ENCODE data around the gene PLXDC1. TPM values are rescaled to one million over a fixed set of nuclear protein-coding genes. Genes with fewer than 3 reads are reported as not detected.

PLXDC1 gene
- total and polyA plus RNA-seq, 2 experiments from 2014 or later = 0.28 to 0.91 TPM

- Mint-ChIP-seq H3K4me1 (peaks cover 41% of the 10 kb centered on the region), H3K4me3 (peak within 1 kb of the TSS; percentile 88)
- H2AFZ ChIP-seq = no peak within 1 kb of the TSS
These were observed 48.8 kb upstream of the PLXDC1 start, which contains the start of gene RPL19 for GRCh38 chr17:39200070-39200879. RPL19 (plus strand) TSS chr17:39200283; CDS start chr17:39200345, 62 bp downstream.

More at GRCh38 chr17:39200070-39200879, 48.8 kb upstream of the PLXDC1 start, which contains the start of gene RPL19:
- Histone ChIP-seq H3F3A (replicated peaks; ENCODE audit: low read depth) (peaks cover 57% of the 10 kb centered on the region), H3K4me2 (peak within 1 kb of the TSS; percentile 99), H3K27ac (ENCODE audit: low read depth) (peak within 1 kb of the TSS; percentile 89), H3K27me3 (ENCODE audit: insufficient read depth) (no peaks in the 10 kb centered on the region), H3K36me3 (ENCODE audit: insufficient read depth) (peaks cover 46% of the 10 kb centered on the region), H3K79me2 (replicated peaks; ENCODE audit: insufficient read depth) (peaks cover 39% of the 10 kb centered on the region), H3K4me1 (ENCODE audit: insufficient read depth) (peaks cover 38% of the 10 kb centered on the region), H4K20me1 (replicated peaks; ENCODE audit: insufficient read depth) (peaks cover 28% of the 10 kb centered on the region), H3K9me2 (ENCODE audit: insufficient read depth) (no peaks in the 10 kb centered on the region), H3K4me3 (peak within 1 kb of the TSS; percentile 99)
- Mint-ChIP-seq H3K27me3 (ENCODE audit: insufficient read depth, low read depth, poor library complexity) (peaks cover 23% of the 10 kb centered on the region), H3K36me3 (ENCODE audit: low read depth) (peaks cover 55% of the 10 kb centered on the region), H3K27ac (peak within 1 kb of the TSS; percentile 100), H3K9me3 (no peaks in the 10 kb centered on the region; the same call in 2 of the 3 replicates)
- peak; percentile 29 for ATAC-seq
- TF ChIP-seq, protein P1, sequence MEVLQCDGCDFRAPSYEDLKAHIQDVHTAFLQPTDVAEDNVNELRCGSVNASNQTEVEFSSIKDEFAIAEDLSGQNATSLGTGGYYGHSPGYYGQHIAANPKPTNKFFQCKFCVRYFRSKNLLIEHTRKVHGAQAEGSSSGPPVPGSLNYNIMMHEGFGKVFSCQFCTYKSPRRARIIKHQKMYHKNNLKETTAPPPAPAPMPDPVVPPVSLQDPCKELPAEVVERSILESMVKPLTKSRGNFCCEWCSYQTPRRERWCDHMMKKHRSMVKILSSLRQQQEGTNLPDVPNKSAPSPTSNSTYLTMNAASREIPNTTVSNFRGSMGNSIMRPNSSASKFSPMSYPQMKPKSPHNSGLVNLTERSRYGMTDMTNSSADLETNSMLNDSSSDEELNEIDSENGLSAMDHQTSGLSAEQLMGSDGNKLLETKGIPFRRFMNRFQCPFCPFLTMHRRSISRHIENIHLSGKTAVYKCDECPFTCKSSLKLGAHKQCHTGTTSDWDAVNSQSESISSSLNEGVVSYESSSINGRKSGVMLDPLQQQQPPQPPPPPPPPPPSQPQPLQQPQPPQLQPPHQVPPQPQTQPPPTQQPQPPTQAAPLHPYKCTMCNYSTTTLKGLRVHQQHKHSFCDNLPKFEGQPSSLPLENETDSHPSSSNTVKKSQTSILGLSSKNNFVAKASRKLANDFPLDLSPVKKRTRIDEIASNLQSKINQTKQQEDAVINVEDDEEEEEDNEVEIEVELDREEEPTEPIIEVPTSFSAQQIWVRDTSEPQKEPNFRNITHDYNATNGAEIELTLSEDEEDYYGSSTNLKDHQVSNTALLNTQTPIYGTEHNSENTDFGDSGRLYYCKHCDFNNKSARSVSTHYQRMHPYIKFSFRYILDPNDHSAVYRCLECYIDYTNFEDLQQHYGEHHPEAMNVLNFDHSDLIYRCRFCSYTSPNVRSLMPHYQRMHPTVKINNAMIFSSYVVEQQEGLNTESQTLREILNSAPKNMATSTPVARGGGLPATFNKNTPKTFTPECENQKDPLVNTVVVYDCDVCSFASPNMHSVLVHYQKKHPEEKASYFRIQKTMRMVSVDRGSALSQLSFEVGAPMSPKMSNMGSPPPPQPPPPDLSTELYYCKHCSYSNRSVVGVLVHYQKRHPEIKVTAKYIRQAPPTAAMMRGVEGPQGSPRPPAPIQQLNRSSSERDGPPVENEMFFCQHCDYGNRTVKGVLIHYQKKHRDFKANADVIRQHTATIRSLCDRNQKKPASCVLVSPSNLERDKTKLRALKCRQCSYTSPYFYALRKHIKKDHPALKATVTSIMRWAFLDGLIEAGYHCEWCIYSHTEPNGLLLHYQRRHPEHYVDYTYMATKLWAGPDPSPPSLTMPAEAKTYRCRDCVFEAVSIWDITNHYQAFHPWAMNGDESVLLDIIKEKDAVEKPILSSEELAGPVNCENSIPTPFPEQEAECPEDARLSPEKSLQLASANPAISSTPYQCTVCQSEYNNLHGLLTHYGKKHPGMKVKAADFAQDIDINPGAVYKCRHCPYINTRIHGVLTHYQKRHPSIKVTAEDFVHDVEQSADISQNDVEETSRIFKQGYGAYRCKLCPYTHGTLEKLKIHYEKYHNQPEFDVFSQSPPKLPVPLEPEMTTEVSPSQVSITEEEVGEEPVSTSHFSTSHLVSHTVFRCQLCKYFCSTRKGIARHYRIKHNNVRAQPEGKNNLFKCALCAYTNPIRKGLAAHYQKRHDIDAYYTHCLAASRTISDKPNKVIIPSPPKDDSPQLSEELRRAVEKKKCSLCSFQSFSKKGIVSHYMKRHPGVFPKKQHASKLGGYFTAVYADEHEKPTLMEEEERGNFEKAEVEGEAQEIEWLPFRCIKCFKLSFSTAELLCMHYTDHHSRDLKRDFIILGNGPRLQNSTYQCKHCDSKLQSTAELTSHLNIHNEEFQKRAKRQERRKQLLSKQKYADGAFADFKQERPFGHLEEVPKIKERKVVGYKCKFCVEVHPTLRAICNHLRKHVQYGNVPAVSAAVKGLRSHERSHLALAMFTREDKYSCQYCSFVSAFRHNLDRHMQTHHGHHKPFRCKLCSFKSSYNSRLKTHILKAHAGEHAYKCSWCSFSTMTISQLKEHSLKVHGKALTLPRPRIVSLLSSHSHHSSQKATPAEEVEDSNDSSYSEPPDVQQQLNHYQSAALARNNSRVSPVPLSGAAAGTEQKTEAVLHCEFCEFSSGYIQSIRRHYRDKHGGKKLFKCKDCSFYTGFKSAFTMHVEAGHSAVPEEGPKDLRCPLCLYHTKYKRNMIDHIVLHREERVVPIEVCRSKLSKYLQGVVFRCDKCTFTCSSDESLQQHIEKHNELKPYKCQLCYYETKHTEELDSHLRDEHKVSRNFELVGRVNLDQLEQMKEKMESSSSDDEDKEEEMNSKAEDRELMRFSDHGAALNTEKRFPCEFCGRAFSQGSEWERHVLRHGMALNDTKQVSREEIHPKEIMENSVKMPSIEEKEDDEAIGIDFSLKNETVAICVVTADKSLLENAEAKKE (CRISPR knock-in tag; IDR thresholded peaks at IDR 0.05) = no peak
- TF ChIP-seq NANOG (IDR thresholded peaks at IDR 0.05; ENCODE audit: borderline replicate concordance) (no peak), POLR2AphosphoS5 (IDR thresholded peaks at IDR 0.05; ENCODE audit: low read depth) (peak; percentile 89)
- TF ChIP-seq, protein P2, sequence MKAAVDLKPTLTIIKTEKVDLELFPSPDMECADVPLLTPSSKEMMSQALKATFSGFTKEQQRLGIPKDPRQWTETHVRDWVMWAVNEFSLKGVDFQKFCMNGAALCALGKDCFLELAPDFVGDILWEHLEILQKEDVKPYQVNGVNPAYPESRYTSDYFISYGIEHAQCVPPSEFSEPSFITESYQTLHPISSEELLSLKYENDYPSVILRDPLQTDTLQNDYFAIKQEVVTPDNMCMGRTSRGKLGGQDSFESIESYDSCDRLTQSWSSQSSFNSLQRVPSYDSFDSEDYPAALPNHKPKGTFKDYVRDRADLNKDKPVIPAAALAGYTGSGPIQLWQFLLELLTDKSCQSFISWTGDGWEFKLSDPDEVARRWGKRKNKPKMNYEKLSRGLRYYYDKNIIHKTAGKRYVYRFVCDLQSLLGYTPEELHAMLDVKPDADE (IDR thresholded peaks at IDR 0.05) = peak; percentile 46; the same call in 1 of the 2 replicates
- peak; percentile 80 for DNase-seq (ENCODE audit: low spot score)
